DLD1 (cell line): ENCODE results near the gene DPF1.
"Not testable (repeated sequence)": the region's sequence is repeated elsewhere in the genome, so short reads cannot be mapped to it uniquely, and the experiment has no call there.

ENCODE experiments used
- in situ Hi-C: cut with HindIII; loops from 2 replicates; pipeline ENCODE4 v1.10.0; 2017; ENCODE audit warnings: low sequenced_read_pairs

Gene DPF1

DNA sequence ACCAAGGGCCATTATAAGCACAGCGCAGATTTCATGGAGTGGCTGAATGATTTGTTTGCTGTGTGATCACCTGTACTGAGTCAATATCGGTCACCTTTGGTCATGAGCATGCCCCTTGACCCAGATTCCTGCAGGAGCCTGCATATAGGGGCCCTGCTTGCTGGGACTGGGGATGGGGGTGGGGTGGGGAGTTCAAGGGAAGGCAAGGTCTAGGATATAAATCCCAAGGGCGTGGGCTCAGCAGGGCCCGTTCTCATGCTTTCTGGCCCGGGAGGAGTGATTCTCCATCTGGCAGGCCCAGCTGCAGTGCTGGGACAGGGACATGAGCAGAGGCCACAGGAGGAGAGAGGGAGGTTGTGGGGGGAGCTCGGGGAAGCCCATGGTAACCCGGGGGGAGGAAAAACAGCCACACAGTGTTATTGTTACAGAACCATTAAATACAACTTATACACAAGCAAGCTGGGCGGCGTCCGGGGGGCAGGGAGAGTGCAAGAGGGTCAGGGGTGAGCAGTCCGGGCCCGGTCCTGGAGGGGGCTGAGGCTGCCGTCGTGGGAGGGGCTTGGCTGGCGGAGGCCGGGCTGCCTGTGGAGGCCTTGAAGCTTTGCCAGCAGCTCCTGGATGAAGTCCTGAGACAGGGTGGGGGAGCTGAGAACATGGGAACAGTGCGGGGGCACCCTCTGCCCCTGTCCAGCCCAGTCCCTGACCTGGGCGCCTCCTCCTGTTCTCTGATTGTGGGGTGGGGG, 27.0 kb upstream of the DPF1 start:
- in situ Hi-C loops: no loop called here

DNA sequence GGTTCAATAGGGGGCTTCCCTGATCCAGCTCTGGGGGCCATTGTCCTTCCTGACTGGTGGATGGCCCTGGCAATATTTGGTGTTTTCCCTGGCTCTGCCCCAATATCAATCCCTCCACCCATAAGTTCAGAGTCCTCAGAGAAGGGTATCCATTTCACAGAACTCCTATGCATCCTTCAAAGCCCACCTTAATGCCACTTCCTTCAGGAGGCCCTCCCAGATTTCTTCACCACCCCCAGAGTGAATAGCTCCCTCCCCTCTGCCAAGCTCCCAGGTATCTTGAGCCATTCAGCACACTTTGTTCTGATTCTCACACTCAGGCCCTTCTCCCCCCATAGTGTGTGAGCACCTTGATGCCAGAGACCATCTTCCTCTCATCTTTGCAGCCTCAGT, 26.4 kb upstream of the DPF1 start:
- in situ Hi-C loops: no loop called here

DNA sequence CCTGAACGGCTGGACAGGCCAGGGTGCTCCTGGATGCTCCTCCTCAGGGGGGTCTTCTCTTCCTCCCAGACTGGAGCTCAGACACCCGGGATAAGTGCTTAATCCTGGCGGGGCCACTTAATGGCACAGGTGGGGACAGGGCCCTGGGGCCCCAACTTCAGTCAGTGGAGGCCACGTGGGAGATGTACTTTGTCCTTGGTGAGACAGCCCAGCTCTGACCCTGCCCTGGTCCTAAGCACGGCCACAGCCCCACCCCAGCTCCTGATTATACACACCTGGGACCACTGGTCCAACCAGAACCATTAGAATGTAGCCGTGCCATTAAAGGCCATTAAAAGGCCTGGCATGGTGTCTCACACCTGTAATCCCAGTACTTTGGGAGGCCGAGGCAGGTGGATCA, 24.4 kb upstream of the DPF1 start:
- in situ Hi-C loops: no loop called here

DNA sequence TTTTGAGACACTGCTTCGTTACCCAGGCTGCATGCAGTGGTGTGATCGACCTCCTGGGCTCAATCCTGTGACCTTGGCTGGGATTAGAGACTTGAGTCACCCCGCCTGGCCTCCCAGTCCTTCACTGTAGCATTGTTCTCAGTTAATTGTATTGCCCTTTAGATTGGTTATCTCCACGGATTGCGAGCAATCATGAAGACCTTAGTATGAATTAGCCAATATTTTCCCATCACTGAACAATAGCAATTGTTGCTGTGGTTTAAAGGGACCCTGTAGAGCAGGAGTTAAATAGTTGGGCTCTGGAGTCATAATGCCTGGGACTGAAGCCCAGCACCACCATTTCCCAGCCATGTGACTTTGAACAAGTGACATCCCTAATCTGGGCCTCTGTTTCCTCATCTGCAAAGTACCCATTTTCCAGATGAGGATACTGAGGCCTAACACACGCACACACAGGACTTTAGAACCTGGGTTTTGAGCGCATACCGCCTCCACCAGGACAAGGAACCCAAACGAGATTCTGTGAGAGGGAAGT, 23.8 kb upstream of the DPF1 start:
- in situ Hi-C loops: no loop called here

DNA sequence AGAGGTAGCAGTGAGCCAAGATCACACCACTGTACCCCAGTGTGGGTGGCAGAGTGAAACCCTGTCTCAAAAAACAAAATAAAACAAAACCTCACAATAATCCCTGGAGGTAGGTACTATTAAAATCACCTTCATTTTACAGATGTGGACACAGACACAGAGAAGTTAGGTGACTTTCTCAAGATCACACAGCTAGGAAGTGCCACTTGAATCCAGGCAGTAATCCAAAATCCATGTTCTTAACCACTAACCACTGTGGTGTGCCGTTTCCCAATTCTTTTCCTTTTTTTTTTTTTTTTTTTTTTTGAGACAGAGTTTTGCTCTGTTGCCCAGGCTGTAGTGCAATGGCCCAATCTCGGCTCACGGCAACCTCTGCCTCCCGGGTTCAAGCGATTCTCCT, 23.1 kb upstream of the DPF1 start:
- in situ Hi-C loops: no loop called here

DNA sequence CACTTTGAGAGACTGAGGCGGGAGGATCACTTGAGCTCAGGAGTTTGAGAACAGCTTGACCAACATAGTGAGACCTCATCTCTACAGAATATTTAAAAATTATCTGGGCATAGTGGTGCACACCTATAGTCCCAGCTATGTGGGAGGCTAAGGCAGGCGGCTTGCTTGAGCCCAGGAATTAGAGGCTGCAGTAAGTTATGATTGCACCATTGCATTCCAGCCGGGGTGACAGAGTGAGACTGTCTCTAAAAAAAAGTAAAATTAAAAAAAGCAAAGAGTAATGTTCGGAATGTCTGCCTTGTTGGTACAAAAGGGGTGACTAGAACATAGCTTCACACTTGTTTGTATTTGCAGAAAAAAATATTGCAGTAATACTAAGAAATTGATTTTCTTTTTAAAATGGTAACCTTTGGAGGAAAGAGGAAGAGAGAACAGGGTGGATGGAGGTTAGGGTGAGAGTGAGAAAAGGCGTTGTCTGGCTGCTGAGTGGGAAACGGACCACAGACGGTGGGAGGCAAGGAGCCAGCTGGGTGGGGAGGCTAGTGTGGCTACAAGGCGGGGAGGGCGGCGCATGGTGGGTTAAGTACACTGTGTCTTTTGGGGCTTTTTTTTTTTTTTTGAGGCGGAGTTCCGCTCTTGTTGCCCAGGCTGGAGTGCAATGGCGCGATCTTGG, 21.9 kb upstream of the DPF1 start:
- in situ Hi-C loops: no loop called here

DNA sequence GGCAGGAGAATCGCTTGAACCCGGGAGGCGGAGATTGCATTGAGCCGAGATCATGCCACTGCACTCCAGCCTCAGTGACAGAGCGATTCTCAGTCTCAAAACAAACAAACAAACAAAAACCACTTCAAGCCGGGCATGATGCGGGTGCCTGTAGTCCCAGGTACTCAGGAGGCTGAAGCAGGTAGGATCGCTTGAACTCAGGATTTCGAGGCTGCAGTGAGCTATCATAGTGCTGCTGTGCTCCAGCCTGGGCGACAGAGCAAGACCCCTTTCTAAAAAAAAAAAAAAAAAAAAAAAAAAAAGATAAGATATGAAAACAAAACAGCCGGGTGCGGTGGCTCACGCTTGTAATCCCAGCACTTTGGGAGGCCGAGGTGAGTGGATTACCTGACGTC, 19.3 kb upstream of the DPF1 start:
- in situ Hi-C loops: no loop called here

DNA sequence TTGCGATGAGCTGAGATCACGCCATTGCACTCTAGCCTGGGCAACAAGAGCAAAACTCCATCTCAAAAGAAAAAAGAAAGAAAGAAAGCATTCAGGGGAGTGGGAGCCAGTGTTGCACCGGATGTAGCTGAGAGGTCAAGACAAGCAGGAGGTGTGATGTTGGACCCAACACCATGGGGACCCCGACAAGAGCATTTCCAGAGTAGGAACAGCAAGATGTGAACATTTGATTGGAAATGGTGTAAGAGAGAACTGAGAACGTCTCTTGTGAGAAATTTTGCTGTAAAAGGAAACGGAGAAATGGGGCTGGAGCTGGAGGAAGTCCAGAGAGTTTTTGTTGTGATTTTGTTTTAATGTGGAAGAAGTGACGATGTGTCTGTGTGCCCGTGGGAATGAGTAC, 15.8 kb upstream of the DPF1 start:
- in situ Hi-C loops: no loop called here

DNA sequence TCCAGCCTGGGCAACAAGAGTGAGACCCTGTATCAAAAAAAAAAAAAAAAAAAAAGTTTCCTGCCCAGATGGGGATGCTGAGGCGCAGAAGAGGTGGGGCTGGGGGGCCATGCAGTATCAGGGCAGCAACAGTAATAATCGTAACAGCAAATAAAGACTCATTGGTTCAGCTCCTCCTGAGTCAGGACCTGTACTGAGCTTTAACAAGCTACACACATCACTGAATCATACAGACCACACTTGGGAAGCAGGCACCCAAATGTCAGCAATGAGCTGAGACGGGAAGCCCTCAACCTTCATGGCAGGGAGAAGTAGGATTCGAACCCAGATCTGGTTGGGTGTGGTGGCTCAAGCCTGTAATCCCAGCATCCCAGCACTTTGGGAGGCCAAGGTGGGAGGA, 10.6 kb upstream of the DPF1 start:
- in situ Hi-C loops: no loop called here

DNA sequence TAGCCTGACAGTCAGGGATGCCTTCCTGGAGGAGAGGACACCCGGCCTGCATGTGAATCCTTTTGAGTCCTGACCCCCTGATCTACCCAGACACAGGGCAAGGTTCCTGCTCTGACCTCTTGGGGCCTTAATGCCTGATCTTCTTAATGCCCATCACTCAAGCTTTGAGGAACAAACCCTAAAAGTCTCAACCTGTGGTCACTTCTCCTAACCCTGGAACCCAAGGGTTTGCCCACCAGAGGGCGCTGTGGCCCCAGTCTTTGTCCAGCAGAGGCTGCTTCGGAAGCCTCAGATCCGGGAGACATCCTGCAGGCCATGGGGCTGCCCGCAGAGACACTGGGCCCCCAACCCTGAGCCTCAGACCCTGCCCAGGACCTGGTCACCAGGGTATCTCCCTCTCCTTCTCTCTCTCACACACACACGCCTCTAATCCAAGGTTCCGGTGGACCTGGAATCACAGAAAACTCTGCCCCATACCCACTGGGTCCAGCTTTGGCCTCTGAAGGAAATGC, 9.8 kb upstream of the DPF1 start:
- in situ Hi-C loops: no loop called here

DNA sequence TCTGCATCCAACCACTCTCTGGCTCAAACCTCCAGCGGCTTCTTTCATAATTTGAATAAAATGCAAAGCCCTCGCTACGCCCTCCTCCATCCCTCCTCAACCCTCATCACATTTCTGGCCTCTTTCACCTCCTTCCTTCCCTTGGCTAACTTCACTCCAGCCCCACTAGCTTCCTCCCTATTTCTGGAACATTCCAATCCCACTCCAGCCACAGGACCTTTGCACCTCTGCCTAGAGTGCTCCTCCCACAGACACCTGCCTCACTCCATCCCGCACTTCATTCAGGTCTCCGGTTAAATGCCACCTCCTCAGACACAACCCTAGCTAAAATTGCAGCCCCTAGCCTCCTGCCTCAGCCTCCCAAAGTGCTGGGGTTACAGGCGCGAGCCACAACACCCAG, 7.9 kb upstream of the DPF1 start:
- in situ Hi-C loops: no loop called here

DNA sequence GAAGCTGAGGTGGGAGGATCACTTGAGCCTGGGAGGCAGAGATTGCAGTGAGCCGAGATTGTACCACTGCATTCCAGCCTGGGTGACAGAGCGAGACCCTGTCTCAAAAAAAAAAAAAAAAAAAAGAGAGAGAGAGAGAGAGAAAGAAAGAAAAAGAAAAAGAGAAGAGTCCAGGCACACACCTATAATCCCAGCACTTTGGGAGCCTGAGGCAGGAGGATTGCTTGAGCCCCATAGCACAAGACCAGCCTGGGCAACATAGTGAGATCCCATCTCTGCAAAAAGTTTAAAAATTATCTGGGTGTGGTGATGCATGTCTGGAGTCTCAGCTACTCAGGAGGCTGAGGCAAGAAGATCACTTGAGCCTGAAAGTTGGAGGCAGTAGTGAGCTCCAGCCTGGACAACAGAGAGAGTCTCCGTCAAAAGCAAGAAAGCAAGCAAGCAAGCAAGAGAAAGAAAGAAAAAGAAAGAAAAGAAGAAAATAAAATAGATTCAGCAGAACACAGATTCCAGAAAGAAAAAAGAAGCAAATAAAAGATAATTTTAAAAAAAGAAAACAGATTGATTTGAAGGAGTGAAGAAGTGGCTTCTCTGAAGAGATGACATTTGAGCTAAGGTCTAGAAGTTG, 6.6 kb upstream of the DPF1 start:
- in situ Hi-C loops: not testable (repeated sequence)

DNA sequence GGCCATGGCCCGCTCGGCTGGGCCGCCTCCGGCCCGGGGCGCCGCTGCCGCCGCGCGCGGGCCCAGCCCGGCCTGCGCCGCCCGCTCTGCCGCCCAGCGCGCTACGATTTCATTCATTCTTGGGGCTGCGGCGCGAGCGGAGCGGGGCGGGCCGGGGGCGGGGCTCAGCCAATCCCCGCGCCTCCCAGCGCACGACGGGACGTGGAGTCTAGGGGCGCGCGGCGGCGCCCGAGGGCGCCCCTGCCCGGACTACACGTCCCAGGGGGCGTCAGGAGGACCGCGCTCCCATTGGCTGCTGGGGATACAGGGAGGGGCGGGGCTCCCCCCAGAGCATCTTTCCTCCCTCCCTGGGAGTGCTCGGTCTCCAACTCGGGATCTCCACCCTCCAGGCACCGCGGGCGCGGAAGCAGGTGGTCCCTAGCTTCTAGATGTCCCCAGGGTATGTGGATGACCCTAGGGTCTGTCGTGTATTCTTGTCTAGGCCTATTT, 5.6 kb upstream of the DPF1 start:
- in situ Hi-C loops: no loop called here

DNA sequence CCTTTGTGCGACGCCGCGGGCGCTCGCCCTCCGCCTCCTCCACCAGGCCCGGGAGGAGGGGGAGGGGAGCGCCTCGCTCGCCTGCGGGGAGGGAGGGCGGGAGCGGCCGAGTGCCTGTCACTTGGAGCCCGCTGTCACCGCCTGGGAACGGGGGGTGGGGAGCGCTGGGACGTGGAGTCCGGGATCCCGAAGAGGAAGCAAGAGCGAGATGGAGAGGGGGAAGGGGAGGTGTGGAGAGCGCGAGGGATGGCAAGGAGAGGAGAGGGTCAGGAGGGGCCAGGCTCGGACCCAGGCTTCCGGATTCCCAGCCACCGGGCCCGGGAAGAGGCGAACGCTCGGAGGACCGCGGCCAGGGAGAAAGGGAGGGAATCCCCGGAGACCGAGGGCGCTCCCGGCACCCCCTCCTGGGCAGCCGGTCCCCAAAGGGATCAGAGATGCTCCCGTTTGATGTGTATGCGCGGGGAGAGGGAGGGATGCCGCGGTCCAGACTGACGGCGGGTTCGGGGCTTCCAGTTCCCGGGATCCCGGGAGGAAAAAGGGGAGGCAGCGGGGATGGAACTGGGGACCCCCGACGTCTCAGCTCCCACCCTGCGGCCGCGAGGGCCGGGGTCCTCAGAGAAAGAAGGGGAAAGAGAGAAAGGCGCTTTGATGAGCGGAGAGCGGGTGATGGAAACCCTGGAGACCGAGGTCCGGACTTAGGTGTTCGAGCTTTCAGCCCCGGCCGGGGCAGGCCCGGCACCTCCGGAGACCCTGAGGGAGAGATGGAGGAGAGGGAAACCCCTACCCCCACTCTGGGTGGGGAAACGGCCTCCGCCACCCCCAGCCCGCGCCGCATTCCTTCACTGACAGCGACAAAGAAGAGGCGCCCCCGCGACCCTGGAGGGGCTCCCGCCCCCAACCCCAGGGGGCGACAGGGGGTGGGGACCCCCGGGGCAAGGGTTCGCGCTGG, 4.7 kb upstream of the DPF1 start:
- in situ Hi-C loops: no loop called here

DNA sequence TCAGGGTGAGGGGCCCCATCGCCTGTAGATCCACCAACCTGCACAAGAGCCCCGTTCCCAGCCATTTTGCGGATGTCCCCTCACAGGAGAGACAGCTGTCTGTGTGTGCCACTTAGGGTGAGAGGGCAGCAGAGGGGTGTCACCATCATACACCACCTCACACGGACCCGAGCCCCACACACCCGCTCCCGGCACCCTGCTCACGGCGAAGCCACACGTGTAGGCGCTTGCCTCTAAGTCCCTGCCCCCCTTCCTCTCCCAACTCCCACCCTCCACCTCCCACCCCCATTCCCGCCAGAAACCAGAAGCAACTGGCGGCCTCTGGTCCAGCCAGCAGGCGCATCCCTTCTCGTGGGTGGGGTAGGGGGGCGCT, 4.0 kb upstream of the DPF1 start:
- in situ Hi-C loops: no loop called here

DNA sequence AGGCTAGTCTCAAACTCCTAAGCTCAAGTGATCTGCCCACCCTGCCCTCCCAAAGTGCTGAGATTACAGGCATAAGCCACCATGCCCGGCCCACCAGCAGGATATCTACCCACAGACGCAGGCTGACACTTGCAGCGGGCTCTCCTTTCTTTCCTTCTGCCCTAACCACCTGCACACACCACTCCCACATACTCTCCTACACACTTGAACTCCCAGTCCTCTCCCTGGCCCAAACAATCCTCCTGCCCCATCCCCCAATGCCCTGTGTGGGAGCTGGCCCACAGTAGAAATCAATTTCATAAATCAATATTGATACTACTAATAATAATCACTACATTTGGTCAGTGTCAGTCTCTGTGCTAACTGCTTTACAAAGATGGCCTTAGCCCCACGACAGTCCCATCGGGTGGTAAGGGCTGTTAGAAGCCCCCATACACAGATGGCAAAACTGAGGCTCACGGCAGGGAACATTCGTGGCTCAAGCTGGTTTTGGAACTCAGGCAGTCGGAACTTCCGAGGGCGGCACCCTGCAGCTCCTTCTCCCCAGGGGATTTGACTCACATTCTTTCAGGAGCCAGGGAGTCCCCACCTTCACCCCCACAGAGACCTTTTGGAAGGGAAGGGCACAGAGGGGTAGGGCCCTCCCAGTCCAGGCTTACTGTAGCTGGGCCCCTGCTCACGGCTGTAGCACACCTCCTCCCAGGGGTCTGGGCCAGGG, 3.4 kb upstream of the DPF1 start:
- in situ Hi-C loops: no loop called here

DNA sequence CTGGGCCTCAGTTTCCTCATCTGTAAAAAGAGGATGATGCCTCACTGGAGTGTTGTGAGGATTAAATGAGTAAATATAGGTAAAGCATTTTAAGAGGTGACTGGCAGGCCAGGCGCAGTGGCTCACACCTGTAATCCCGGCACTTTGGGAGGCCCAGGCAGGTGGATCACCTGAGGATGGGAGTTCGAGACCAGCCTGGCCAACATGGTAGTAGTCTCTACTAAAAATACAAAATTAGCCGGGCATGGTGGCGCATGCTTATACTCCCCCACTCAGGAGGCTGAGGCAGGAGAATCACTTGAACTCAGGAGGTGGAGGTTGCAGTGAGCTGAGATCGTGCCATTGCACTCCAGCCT, 819 bp upstream of the DPF1 start:
- in situ Hi-C loops: not testable (repeated sequence)

DNA sequence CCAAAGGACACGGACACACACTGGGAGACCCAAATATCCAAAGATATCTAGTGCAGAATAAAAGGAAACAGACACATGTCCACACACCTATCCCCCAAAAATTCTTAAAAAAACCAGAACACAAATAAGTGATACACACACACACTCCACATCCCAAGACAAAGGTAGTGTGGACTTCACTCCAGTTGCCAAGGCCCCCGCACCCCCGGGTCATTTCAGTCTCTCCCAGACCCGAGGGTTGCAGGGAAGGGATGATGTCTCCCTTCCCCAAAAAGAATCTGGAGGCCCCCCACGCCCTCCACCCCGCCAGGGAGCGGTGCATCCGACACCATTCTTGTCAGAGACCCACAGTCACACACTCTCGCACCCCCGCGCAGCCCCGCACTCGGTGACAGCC, 407 bp downstream of the DPF1 start:
- in situ Hi-C loops: no loop called here

DNA sequence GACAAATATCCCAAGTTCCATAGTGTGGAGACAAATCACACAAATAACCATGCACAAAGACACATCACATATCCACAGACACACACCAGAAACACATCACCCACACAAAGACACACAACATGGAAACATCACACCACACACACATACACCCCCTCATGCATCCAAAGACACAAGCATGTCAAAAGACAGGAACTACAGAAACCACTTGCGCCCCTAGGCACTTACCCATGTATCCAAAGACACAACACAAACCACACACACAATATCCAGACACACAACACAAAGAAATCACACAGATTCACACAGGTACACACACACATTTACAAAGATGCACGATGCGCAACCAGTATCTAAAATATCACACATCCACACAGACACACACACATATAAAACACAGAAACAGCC, 901 bp downstream of the DPF1 start:
- in situ Hi-C loops: no loop called here
